Aorta (tissue), 5 donors: Measurements from ENCODE around the gene FAM107B. TPM values are rescaled to one million over a fixed set of nuclear protein-coding genes. Genes with fewer than 3 reads are reported as not detected.

Source experiments
- ATAC-seq: fragments of 200-7000 bp; cut with Tn5 transposase; one replicate; pipeline ENCODE4 v1.9.1; 2022; ENCODE audit warnings: moderate library complexity; ENCODE audit not compliant: low FRiP score
- DNase-seq, 2 donors: peaks; one replicate each; pipeline ENCODE4 v3.0.0-alpha.2; 2020
- H3K27ac ChIP-seq, 2 donors: one replicate each; pipeline ENCODE4 v1.5.1; 2013; ENCODE audit warnings: low read length in 2 of 2, mild to moderate bottlenecking in 2 of 2, moderate library complexity in 2 of 2, control low read depth in 1 of 2, inconsistent platforms in 1 of 2, low read depth in 1 of 2
- H3K27me3 ChIP-seq, 2 donors: one replicate each; pipeline ENCODE4 v1.6.1; 2013; ENCODE audit warnings: control low read depth in 1 of 2, low read length in 1 of 2, mild to moderate bottlenecking in 1 of 2, moderate library complexity in 1 of 2; ENCODE audit not compliant: insufficient read depth in 2 of 2, control insufficient read depth in 1 of 2
- H3K36me3 ChIP-seq, 2 donors: one replicate each; pipeline ENCODE4 v1.6.1; 2013; ENCODE audit warnings: control low read depth in 1 of 2, low read length in 1 of 2, mild to moderate bottlenecking in 1 of 2; ENCODE audit not compliant: insufficient read depth in 2 of 2, control insufficient read depth in 1 of 2
- H3K4me1 ChIP-seq, 2 donors: one replicate each; pipeline ENCODE4 v1.6.1; 2013; ENCODE audit warnings: low read length in 2 of 2, control low read depth in 1 of 2, mild to moderate bottlenecking in 1 of 2, moderate library complexity in 1 of 2; ENCODE audit not compliant: insufficient read depth in 2 of 2, control insufficient read depth in 1 of 2
- H3K4me3 ChIP-seq, 2 donors: one replicate each; pipeline ENCODE4 v1.5.1; 2013; ENCODE audit warnings: low read length in 2 of 2, control low read depth in 1 of 2, mild to moderate bottlenecking in 1 of 2
- H3K9me3 ChIP-seq: one replicate; pipeline ENCODE4 v1.6.1; 2013; ENCODE audit warnings: mild to moderate bottlenecking, low read length; ENCODE audit not compliant: control insufficient read depth
- WGBS, 2 donors: extraction: QIAGEN DNeasy Blood & Tissue Kit; methylation state at CpG; one replicate each; pipeline ENCODE4 v1.1.7; 2013; 5-methylcytosine and 5-hydroxymethylcytosine counted together
- intact Hi-C, 2 donors: fragments of 100-400 bp; cut with DNase I; formaldehyde crosslinking; loops; one replicate each; pipeline versions ENCODE4 v1.14.2 to v1.15.0; 2022
- polyA plus RNA-seq, 2 donors: library from polyadenylated mRNA; stranded (reverse); fragments of 200-250 nt; gene quantifications; one replicate each; pipeline ENCODE4 v1.2.3, GENCODE V29; 2013
- total RNA-seq, 2 donors: library from RNA; stranded (reverse); fragmentation: NEBNext Ultra II Directional; extraction: Animal tissue kit (Norgen Biotek cat#: 25700); gene quantifications; one replicate each; pipeline ENCODE4 v1.2.1, GENCODE V29; 2021
- donor health status: healthy with polysubstance abuse.
- donor health status: Bipolar disorder and iron deficiency.
- donor health status: DM: no; HTN: no; CAD: no.
- donor health status: DM: no; HTN: no; CAD: no.
- donor health status: DM: yes; HTN: yes; CAD: no.

The FAM107B gene
- total and polyA plus RNA-seq, 4 donors, result 16.6 to 58.5 (median 33.1) TPM

- DNase-seq (peak in 1 of 2 donors; percentile 80), ATAC-seq (peak; percentile 44)
- intact Hi-C loops, result no loop called here
- H3K27me3 ChIP-seq, result no peaks in the 10 kb centered on the region
- no peak overlapping the region for H3K4me3 ChIP-seq
- H3K4me1 ChIP-seq, result no peaks in the 10 kb centered on the region
- no peaks in the 10 kb centered on the region for H3K9me3 ChIP-seq
- peak overlapping the region in 1 of 2 donors; percentile 41 for H3K27ac ChIP-seq
- WGBS, 2 donors, result 39 to 45% methylated on average over 14 of the region's 14 CpGs
- no peaks in the 10 kb centered on the region for H3K36me3 ChIP-seq
These were observed 23.4 kb downstream of the FAM107B start for GRCh38 chr10:14751014-14751896.

- ATAC-seq (peak; percentile 59), DNase-seq (peak in 1 of 2 donors; percentile 76)
- WGBS, 2 donors, result 13 to 16% methylated on average over 10 of the region's 10 CpGs
- H3K36me3 ChIP-seq, result no peaks in the 10 kb centered on the region
- no peaks in the 10 kb centered on the region for H3K4me1 ChIP-seq
- H3K9me3 ChIP-seq, result no peaks in the 10 kb centered on the region
- H3K27me3 ChIP-seq, result no peaks in the 10 kb centered on the region
- intact Hi-C loops, result no loop called here
- H3K4me3 ChIP-seq, result no peak overlapping the region
- peak overlapping the region; percentile 68 to 73 for H3K27ac ChIP-seq
These were observed 25.5 kb downstream of the FAM107B start for GRCh38 chr10:14749070-14749809.

- Histone ChIP-seq H3K4me3 (no peak overlapping the region), H3K27me3 (no peaks in the 10 kb centered on the region), H3K4me1 (no peaks in the 10 kb centered on the region), H3K27ac (peak overlapping the region; percentile 68 to 73), H3K36me3 (no peaks in the 10 kb centered on the region), H3K9me3 (no peaks in the 10 kb centered on the region)
- WGBS, 2 donors, result 1 to 6% methylated on average over 3 of the region's 3 CpGs
- intact Hi-C loops, result no loop called here
- DNase-seq (peak in 1 of 2 donors; percentile 81), ATAC-seq (peak; percentile 54)
These were observed 26.3 kb downstream of the FAM107B start for GRCh38 chr10:14748441-14748840.

GRCh38 chr10:14742815-14743214 is 31.9 kb downstream of the FAM107B start:
- no peaks in the 10 kb centered on the region for H3K27me3 ChIP-seq
- H3K4me3 ChIP-seq, result no peak overlapping the region
- DNase-seq (no peak), ATAC-seq (no peak)
- H3K27ac ChIP-seq, result no peak overlapping the region
- no peaks in the 10 kb centered on the region for H3K4me1 ChIP-seq
- H3K36me3 ChIP-seq, result no peaks in the 10 kb centered on the region
- intact Hi-C loops, result loop anchor here in 1 of 2 donors (5.0 kb wide), 1 partner anchor 136 kb away; no protein-coding TSS in a partner anchor
- no peaks in the 10 kb centered on the region for H3K9me3 ChIP-seq
- 37 to 47% methylated on average over 3 of the region's 3 CpGs for WGBS, 2 donors

- Histone ChIP-seq H3K4me3 (no peak overlapping the region), H3K4me1 (no peaks in the 10 kb centered on the region), H3K36me3 (no peaks in the 10 kb centered on the region), H3K9me3 (no peaks in the 10 kb centered on the region), H3K27ac (no peak overlapping the region), H3K27me3 (no peaks in the 10 kb centered on the region)
- DNase-seq (no peak), ATAC-seq (no peak)
- intact Hi-C loops, result loop anchor here in 1 of 2 donors (5.0 kb wide), 1 partner anchor 135 kb away; no protein-coding TSS in a partner anchor
- 89 to 96% methylated on average over 1 of the region's 1 CpG for WGBS, 2 donors
These were observed 32.3 kb downstream of the FAM107B start for GRCh38 chr10:14742382-14742781.

- 34% methylated on average over 3 of the region's 3 CpGs for WGBS, 2 donors
- Histone ChIP-seq H3K36me3 (no peaks in the 10 kb centered on the region), H3K4me3 (no peak overlapping the region), H3K27ac (peak overlapping the region; percentile 82 to 96), H3K9me3 (no peaks in the 10 kb centered on the region), H3K4me1 (no peaks in the 10 kb centered on the region), H3K27me3 (no peaks in the 10 kb centered on the region)
- ATAC-seq (peak; percentile 59), DNase-seq (no peak)
- intact Hi-C loops, result loop anchor here in 1 of 2 donors (5.0 kb wide), 1 partner anchor 133 kb away; no protein-coding TSS in a partner anchor
These were observed 33.9 kb downstream of the FAM107B start for GRCh38 chr10:14740684-14741247.

GRCh38 chr10:14737808-14738545 is 36.7 kb downstream of the FAM107B start:
- H3K27ac ChIP-seq, result peak overlapping the region; percentile 73 to 86
- no peaks in the 10 kb centered on the region for H3K27me3 ChIP-seq
- no peak for ATAC-seq
- intact Hi-C loops, result loop anchor here (5.0 to 10.0 kb wide), 2 partner anchors 87 to 91 kb away; no protein-coding TSS in a partner anchor
- H3K4me1 ChIP-seq, result peaks cover 0 to 2% of the 10 kb centered on the region in 2 donors
- H3K9me3 ChIP-seq, result no peaks in the 10 kb centered on the region
- no peaks in the 10 kb centered on the region for H3K36me3 ChIP-seq
- no peak for DNase-seq
- no peak overlapping the region for H3K4me3 ChIP-seq
- WGBS, 2 donors, result 12 to 17% methylated on average over 11 of the region's 11 CpGs

GRCh38 chr10:14736600-14737081 is 38.1 kb downstream of the FAM107B start:
- Histone ChIP-seq H3K4me1 (peaks cover 0 to 3% of the 10 kb centered on the region in 2 donors), H3K27ac (peak overlapping the region; percentile 73 to 77), H3K9me3 (no peaks in the 10 kb centered on the region), H3K27me3 (no peaks in the 10 kb centered on the region), H3K4me3 (no peak overlapping the region), H3K36me3 (no peaks in the 10 kb centered on the region)
- intact Hi-C loops, result loop anchor here (5.0 to 10.0 kb wide), 2 partner anchors 88 to 89 kb away; no protein-coding TSS in a partner anchor
- DNase-seq (no peak), ATAC-seq (peak; percentile 62)
- WGBS, 2 donors, result 2 to 3% methylated on average over 4 of the region's 4 CpGs
